ENCODE results near the gene GPHA2. TPM values are rescaled to one million over a fixed set of nuclear protein-coding genes. Genes with fewer than 3 reads are reported as not detected.
A peak's percentile ranks its signal among the peaks of the same experiment; 100 is the strongest.
"Not testable (repeated sequence)": the region's sequence is repeated elsewhere in the genome, so short reads cannot be mapped to it uniquely, and the experiment has no call there.

GPHA2 gene
- total RNA-seq: not detected
- long read RNA-seq, donor 1: 0 reads
- long read RNA-seq, donor 2: 0 reads

GRCh38 chr11:64935359-64936081 lies at the start of gene GPHA2:
Gene GPHA2 (minus strand): TSS chr11:64935893. CDS start chr11:64935460, 433 bp downstream.
- ATAC-seq: peak; percentile 13
- TF ChIP-seq CTCF (IDR thresholded peaks at IDR 0.05): no peak
- Histone ChIP-seq H3K36me3 (ENCODE audit: low read depth) (peaks cover 9% of the 10 kb centered on the region), H3K4me3 (no peak within 1 kb of the TSS), H3K9me3 (no peaks in the 10 kb centered on the region), H3K4me1 (ENCODE audit: low read depth) (no peaks in the 10 kb centered on the region)
- intact Hi-C loops (cut with DNase I, micrococcal nuclease): no loop called here
- DNase-seq: no peak

- H3K4me1 ChIP-seq (ENCODE audit: low read depth); H3K36me3 ChIP-seq (ENCODE audit: low read depth); ATAC-seq; DNase-seq; H3K4me3 ChIP-seq; H3K9me3 ChIP-seq; intact Hi-C loops (cut with DNase I, micrococcal nuclease): not testable (repeated sequence)
These were observed 47.6 kb upstream of the GPHA2 start for GRCh38 chr11:64983339-64983738.

- Histone ChIP-seq H3K9me3 (no peaks in the 10 kb centered on the region), H3K4me3 (no peak overlapping the region), H3K4me1 (ENCODE audit: low read depth) (peaks cover 6% of the 10 kb centered on the region), H3K36me3 (ENCODE audit: low read depth) (no peaks in the 10 kb centered on the region)
- ATAC-seq (no peak), DNase-seq (peak in 1 of 3 donors; percentile 5)
- no peak for TF ChIP-seq CTCF (IDR thresholded peaks at IDR 0.05)
- intact Hi-C loops (cut with DNase I, micrococcal nuclease): no loop called here
These were observed 41.0 kb upstream of the GPHA2 start for GRCh38 chr11:64976651-64977050.

- DNase-seq (no peak), ATAC-seq (no peak)
- H3K36me3 ChIP-seq (ENCODE audit: low read depth): no peaks in the 10 kb centered on the region
- no peaks in the 10 kb centered on the region for H3K9me3 ChIP-seq
- intact Hi-C loops (cut with DNase I, micrococcal nuclease): no loop called here
- H3K4me1 ChIP-seq (ENCODE audit: low read depth): peaks cover 9% of the 10 kb centered on the region
- no peak for TF ChIP-seq CTCF (IDR thresholded peaks at IDR 0.05)
- no peak overlapping the region for H3K4me3 ChIP-seq
These were observed 38.4 kb upstream of the GPHA2 start for GRCh38 chr11:64974124-64974523.

GRCh38 chr11:64971421-64972233 lies 35.9 kb upstream of the GPHA2 start, which contains the start of gene MAJIN:
Gene MAJIN (minus strand): TSS chr11:64972108. CDS start chr11:64959405, 12,703 bp downstream.
- Histone ChIP-seq H3K4me3 (no peak within 1 kb of the TSS), H3K4me1 (ENCODE audit: low read depth) (peaks cover 14% of the 10 kb centered on the region), H3K36me3 (ENCODE audit: low read depth) (no peaks in the 10 kb centered on the region), H3K9me3 (no peaks in the 10 kb centered on the region)
- DNase-seq (peak; percentile 89 to 92 (median 90)), ATAC-seq (peak; percentile 41)
- no peak for TF ChIP-seq CTCF (IDR thresholded peaks at IDR 0.05)
- intact Hi-C loops (cut with DNase I, micrococcal nuclease): no loop called here

- TF ChIP-seq CTCF (IDR thresholded peaks at IDR 0.05): no peak
- Histone ChIP-seq H3K4me1 (ENCODE audit: low read depth) (peaks cover 14% of the 10 kb centered on the region), H3K4me3 (no peak overlapping the region), H3K36me3 (ENCODE audit: low read depth) (no peaks in the 10 kb centered on the region), H3K9me3 (no peaks in the 10 kb centered on the region)
- peak in 2 of 3 donors; percentile 48 to 55 for DNase-seq
- peak; percentile 75 for ATAC-seq
- intact Hi-C loops (cut with DNase I, micrococcal nuclease): no loop called here
These were observed 35.0 kb upstream of the GPHA2 start for GRCh38 chr11:64970731-64971151.
